Pancreas (tissue), 10 donors: ENCODE data around the gene VGLL4. TPM values are rescaled to one million over a fixed set of nuclear protein-coding genes. Genes with fewer than 3 reads are reported as not detected.

Experiments
- ATAC-seq, 4 donors: fragments of 200-7000 bp; cut with Tn5 transposase; one replicate each; pipeline versions ENCODE4 v1.8.0 to v1.9.1; 2020; ENCODE audit warnings: mild to moderate bottlenecking in 4 of 4, moderate library complexity in 4 of 4
- DNase-seq, 6 donors: peaks; one replicate each; pipeline ENCODE4 v3.0.0-alpha.2; 2020
- FAIRE-seq: peaks from 2 replicates; lab custom pipeline; 2012; peaks lifted over from hg19 to GRCh38; lab: Jason Lieb, UNC
- H3K27ac ChIP-seq, 4 donors: fragments of 200-600 bp; sonication (generic); 1 replicate in 3 of 4; 2 replicates in 1 of 4; pipeline versions ENCODE4 v1.5.0 to v1.8.0; 2020
- H3K27me3 ChIP-seq, 4 donors: fragments of 200-600 bp; one replicate each; pipeline ENCODE4 v1.8.0; 2021
- H3K36me3 ChIP-seq, 3 donors: fragments of 200-600 bp; sonication (generic) in 1 of 3; one replicate each; pipeline versions ENCODE4 v1.5.0 to v1.8.0; 2020 to 2021
- H3K4me1 ChIP-seq, 3 donors: fragments of 200-600 bp; one replicate each; pipeline ENCODE4 v1.8.0; 2021
- H3K4me3 ChIP-seq, 4 donors: fragments of 200-600 bp; sonication (generic) in 2 of 4; one replicate each; pipeline versions ENCODE4 v1.5.0 to v1.8.0; 2020 to 2021
- H3K9me3 ChIP-seq, 4 donors: fragments of 200-600 bp; one replicate each; pipeline ENCODE4 v1.8.0; 2021
- WGBS, 2 donors: extraction: QIAGEN DNeasy Blood & Tissue Kit; methylation state at CpG; one replicate each; pipeline ENCODE4 v1.1.7; 2013; 5-methylcytosine and 5-hydroxymethylcytosine counted together
- intact Hi-C, 3 donors: fragments of 100-400 bp; cut with DNase I; formaldehyde crosslinking; loops; one replicate each; pipeline versions ENCODE4 v1.11.1 to v1.14.2; 2022
- polyA plus RNA-seq, 2 donors: library from polyadenylated mRNA; stranded (reverse); fragments of 200-250 nt; gene quantifications; one replicate each; pipeline ENCODE4 v1.2.3, GENCODE V29; 2013
- total RNA-seq, 6 donors: library from RNA; stranded (reverse); fragmentation: NEBNext Ultra II Directional in 4 of 6; extraction: Animal tissue kit (Norgen Biotek cat#: 25700) in 4 of 6; gene quantifications; one replicate each; pipeline versions ENCODE4 v1.2.1 to v1.2.4, GENCODE V29; 2021 to 2023
- TF ChIP-seq, protein P1 (sequence below), 4 donors: fragments of 200-600 bp; sonication (generic) in 3 of 4; IDR thresholded peaks; one replicate each; pipeline versions ENCODE4 v1.5.0 to v1.8.0; 2021; ENCODE audit warnings: antibody characterized with exemption in 4 of 4
- donor health status: healthy with polysubstance abuse.
- donor health status: DM: no; HTN: no; CAD: no; lungs with moderate emphysema.
- donor health status: DM: no; HTN: no; CAD: no.
- donor health status: control.
- donor health status: control.
- donor health status: Bipolar disorder and iron deficiency.
- donor health status: DM: yes; HTN: yes; CAD: no.
- donor health status: DM: no; HTN: no; CAD: no.
- donor health status: DM: no; HTN: no; CAD: no.
- donor health status: DM: yes; HTN: yes; CAD: no.

VGLL4 gene
- total and polyA plus RNA-seq, 8 donors: 17.3 to 47.8 (median 22.0) TPM

DNA sequence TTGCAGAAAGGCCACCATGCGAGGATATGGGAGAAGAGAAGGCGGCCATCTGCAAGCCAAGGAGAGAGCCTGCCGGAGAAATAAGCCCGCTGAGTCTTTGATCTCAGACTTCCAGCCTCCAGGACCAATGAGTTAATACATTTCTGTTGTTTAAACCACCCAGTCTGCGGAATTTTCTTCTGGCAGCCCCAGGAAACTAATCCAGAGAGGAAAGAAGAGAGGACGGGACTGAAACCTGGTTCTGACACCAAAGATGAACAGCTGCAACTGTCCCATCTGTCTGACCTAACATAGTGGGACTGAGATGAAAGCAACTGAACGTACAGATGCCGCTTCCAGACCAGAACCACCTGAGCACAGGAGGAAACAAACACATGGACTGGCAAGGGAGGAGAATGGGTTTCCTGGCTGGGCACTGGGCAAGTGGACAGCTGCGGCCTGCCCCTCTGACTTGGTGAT lies 32.3 kb downstream of the VGLL4 start:
- peaks cover 14 to 38% (median 27%) of the 10 kb centered on the region in 3 donors for H3K4me1 ChIP-seq

GRCh38 chr3:11610700-11611275 lies 32.9 kb downstream of the VGLL4 start:
- Histone ChIP-seq H3K9me3 (no peaks in the 10 kb centered on the region), H3K27ac (no peak overlapping the region), H3K27me3 (no peaks in the 10 kb centered on the region), H3K4me3 (no peak overlapping the region), H3K4me1 (peaks cover 14 to 32% (median 25%) of the 10 kb centered on the region in 3 donors), H3K36me3 (no peaks in the 10 kb centered on the region)
- TF ChIP-seq, protein P1, sequence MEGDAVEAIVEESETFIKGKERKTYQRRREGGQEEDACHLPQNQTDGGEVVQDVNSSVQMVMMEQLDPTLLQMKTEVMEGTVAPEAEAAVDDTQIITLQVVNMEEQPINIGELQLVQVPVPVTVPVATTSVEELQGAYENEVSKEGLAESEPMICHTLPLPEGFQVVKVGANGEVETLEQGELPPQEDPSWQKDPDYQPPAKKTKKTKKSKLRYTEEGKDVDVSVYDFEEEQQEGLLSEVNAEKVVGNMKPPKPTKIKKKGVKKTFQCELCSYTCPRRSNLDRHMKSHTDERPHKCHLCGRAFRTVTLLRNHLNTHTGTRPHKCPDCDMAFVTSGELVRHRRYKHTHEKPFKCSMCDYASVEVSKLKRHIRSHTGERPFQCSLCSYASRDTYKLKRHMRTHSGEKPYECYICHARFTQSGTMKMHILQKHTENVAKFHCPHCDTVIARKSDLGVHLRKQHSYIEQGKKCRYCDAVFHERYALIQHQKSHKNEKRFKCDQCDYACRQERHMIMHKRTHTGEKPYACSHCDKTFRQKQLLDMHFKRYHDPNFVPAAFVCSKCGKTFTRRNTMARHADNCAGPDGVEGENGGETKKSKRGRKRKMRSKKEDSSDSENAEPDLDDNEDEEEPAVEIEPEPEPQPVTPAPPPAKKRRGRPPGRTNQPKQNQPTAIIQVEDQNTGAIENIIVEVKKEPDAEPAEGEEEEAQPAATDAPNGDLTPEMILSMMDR (IDR thresholded peaks at IDR 0.05): no peak
- intact Hi-C loops: no loop called here
- FAIRE-seq: no peak
- no peak for DNase-seq
- WGBS, 2 donors: 70 to 75% methylated on average over 8 of the region's 8 CpGs
- no peak for ATAC-seq

More for the DNA sequence above, 32.3 kb downstream of the VGLL4 start:
- intact Hi-C loops: no loop called here
- ATAC-seq: no peak
- no peaks in the 10 kb centered on the region for H3K9me3 ChIP-seq
- no peak overlapping the region for H3K27ac ChIP-seq
- H3K36me3 ChIP-seq: no peaks in the 10 kb centered on the region
- no peak overlapping the region for H3K4me3 ChIP-seq
- H3K27me3 ChIP-seq: no peaks in the 10 kb centered on the region
- TF ChIP-seq, protein P1 (IDR thresholded peaks at IDR 0.05): no peak
- FAIRE-seq: no peak
- WGBS, 2 donors: 94 to 97% methylated on average over 9 of the region's 9 CpGs
- no peak for DNase-seq

- no peak overlapping the region for H3K4me3 ChIP-seq
- 85 to 88% methylated on average over 23 of the region's 23 CpGs for WGBS, 2 donors
- intact Hi-C loops: no loop called here
- TF ChIP-seq, protein P1 (IDR thresholded peaks at IDR 0.05): no peak
- H3K27me3 ChIP-seq: no peaks in the 10 kb centered on the region
- no peak for FAIRE-seq
- H3K27ac ChIP-seq: no peak overlapping the region
- no peaks in the 10 kb centered on the region for H3K36me3 ChIP-seq
- no peak for DNase-seq
- no peaks in the 10 kb centered on the region for H3K9me3 ChIP-seq
- peaks cover 14 to 32% (median 21%) of the 10 kb centered on the region in 3 donors for H3K4me1 ChIP-seq
- peak in 1 of 4 donors; percentile 34 for ATAC-seq
Observed at GRCh38 chr3:11610044-11610671, 33.6 kb downstream of the VGLL4 start.

DNA sequence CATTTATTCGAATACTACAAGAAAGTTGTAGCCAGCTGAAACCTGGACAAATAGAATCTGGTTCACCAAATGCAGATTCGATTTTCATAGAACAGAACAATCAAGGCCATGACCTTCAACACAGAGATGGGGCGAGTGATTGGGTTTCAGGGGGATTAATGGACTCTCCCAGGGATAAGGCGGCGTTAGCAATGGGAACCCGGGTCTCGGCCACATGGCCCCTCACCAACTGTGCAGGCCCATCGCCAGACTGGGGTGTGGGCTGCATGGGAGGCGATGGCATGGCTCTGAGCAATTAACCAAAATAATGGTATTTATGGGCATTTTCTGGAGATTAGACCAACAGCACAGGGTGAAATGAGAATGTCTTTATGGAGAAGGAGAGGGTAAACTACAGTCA lies 34.2 kb downstream of the VGLL4 start:
- no peak overlapping the region for H3K4me3 ChIP-seq
- H3K9me3 ChIP-seq: no peaks in the 10 kb centered on the region
- H3K27ac ChIP-seq: no peak overlapping the region
- H3K4me1 ChIP-seq: peaks cover 14 to 29% (median 21%) of the 10 kb centered on the region in 3 donors
- H3K27me3 ChIP-seq: no peaks in the 10 kb centered on the region
- 81 to 84% methylated on average over 9 of the region's 9 CpGs for WGBS, 2 donors
- DNase-seq (no peak), ATAC-seq (no peak), FAIRE-seq (no peak)
- TF ChIP-seq, protein P1 (IDR thresholded peaks at IDR 0.05): no peak
- intact Hi-C loops: no loop called here
- H3K36me3 ChIP-seq: no peaks in the 10 kb centered on the region

DNA sequence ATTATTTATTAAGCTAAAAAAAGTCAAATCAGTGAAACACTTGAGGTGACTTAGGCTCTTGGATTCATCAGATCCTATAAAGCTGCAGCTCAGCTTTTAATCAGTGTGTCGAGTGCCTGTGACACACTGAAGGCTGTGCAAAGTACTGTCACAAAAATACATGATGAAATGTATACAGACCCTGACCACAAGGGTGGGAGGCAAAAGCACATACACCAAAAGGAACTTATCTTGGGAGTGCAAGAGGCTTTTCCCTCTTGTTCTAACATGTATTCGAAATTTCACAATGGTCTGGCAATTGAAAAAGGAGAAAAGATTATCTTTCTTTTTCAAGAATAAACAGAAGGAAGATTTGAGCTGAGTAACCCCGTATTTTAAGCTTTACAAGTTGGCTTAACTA lies 35.9 kb downstream of the VGLL4 start:
- DNase-seq (no peak), FAIRE-seq (no peak), ATAC-seq (no peak)
- TF ChIP-seq, protein P1 (IDR thresholded peaks at IDR 0.05): no peak
- H3K9me3 ChIP-seq: no peaks in the 10 kb centered on the region
- WGBS, 2 donors: 16 to 23% methylated on average over 3 of the region's 3 CpGs
- peak overlapping the region in 1 of 4 donors; percentile 9 for H3K27ac ChIP-seq
- no peaks in the 10 kb centered on the region for H3K27me3 ChIP-seq
- no peak overlapping the region for H3K4me3 ChIP-seq
- no peaks in the 10 kb centered on the region for H3K36me3 ChIP-seq
- intact Hi-C loops: no loop called here
- H3K4me1 ChIP-seq: peaks cover 14 to 29% (median 21%) of the 10 kb centered on the region in 3 donors
